ENCODE data around the gene BCAS4. TPM values are rescaled to one million over a fixed set of nuclear protein-coding genes. Genes with fewer than 3 reads are reported as not detected.
"Not testable (repeated sequence)": the region's sequence is repeated elsewhere in the genome, so short reads cannot be mapped to it uniquely, and the experiment has no call there.

The BCAS4 gene
- total RNA-seq, 2 experiments from 2014 or later, result 7.4 to 10.6 TPM

GRCh38 chr20:50777373-50777772 is 17.5 kb upstream of the BCAS4 start:
- ChIA-PET CTCF (interaction anchor here (0.6 to 1.4 kb wide), 3 partner anchors 16 to 133 kb away, joined by 3 to 5 read pairs (median 3); partner anchors contain the start of gene BCAS4), POLR2A (no interaction called here)
- peaks cover 10% of the 10 kb centered on the region for H3K27me3 Mint-ChIP-seq
- H3K9me3 Mint-ChIP-seq, result no peaks in the 10 kb centered on the region
- no peak for DNase-seq
- no peak overlapping the region for H3K4me3 Mint-ChIP-seq
- no peaks in the 10 kb centered on the region for H3K36me3 Mint-ChIP-seq (ENCODE audit: low read depth)
- H3K27ac Mint-ChIP-seq, result no peak overlapping the region
- no peaks in the 10 kb centered on the region for H3K4me1 Mint-ChIP-seq

- H3K4me1 Mint-ChIP-seq; DNase-seq; POLR2A ChIA-PET; H3K36me3 Mint-ChIP-seq (ENCODE audit: low read depth); H3K27me3 Mint-ChIP-seq; H3K4me3 Mint-ChIP-seq; H3K9me3 Mint-ChIP-seq; H3K27ac Mint-ChIP-seq: not testable (repeated sequence)
- CTCF ChIA-PET, result interaction anchor here (0.6 to 1.6 kb wide), 3 partner anchors 16 to 1295 kb away, joined by 3 to 6 read pairs (median 4); partner anchors contain the start of gene BCAS4
Measured at GRCh38 chr20:50778994-50779393, 15.9 kb upstream of the BCAS4 start.

- H3K4me3 Mint-ChIP-seq, result no peak overlapping the region
- H3K27ac Mint-ChIP-seq, result no peak overlapping the region
- H3K9me3 Mint-ChIP-seq, result no peaks in the 10 kb centered on the region
- CTCF ChIA-PET, result interaction anchor here (6.0 kb wide), 1 partner anchor 11 kb away, joined by 40 read pairs; the partner anchor contains the start of gene BCAS4
- H3K4me1 Mint-ChIP-seq, result no peaks in the 10 kb centered on the region
- POLR2A ChIA-PET, result no interaction called here
- no peaks in the 10 kb centered on the region for H3K36me3 Mint-ChIP-seq (ENCODE audit: low read depth)
- H3K27me3 Mint-ChIP-seq, result peaks cover 8% of the 10 kb centered on the region
- no peak for DNase-seq
Measured at GRCh38 chr20:50783390-50783789, 11.5 kb upstream of the BCAS4 start.

DNA sequence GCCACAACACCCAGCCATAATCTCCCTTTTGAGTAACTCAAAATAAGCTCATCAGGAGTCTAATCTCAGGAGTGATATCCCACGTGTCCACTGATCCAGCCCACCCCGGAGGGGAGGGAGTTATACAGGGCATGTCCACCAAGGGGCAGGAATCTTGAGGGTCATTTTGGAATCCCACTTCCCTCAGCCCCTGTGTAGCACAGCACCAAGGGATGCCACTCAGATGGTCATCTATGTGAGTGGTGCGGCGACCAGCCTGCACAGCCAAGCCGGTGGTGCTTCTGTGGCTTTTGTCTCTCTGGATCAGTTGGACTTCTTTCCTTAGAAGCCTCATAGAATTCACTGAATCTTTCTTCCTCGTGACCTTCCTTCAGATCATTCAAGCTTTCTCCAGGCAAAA is 11.0 kb upstream of the BCAS4 start:
- Mint-ChIP-seq H3K9me3 (no peaks in the 10 kb centered on the region), H3K27me3 (peaks cover 8% of the 10 kb centered on the region), H3K36me3 (ENCODE audit: low read depth) (no peaks in the 10 kb centered on the region), H3K27ac (no peak overlapping the region), H3K4me3 (no peak overlapping the region), H3K4me1 (no peaks in the 10 kb centered on the region)
- POLR2A ChIA-PET, result no interaction called here
- no peak for DNase-seq
- CTCF ChIA-PET, result interaction anchor here (1.2 to 6.0 kb wide), 2 partner anchors 10 to 145 kb away, joined by 4 to 40 read pairs; partner anchors contain the start of gene BCAS4

- peaks cover 5% of the 10 kb centered on the region for H3K27me3 Mint-ChIP-seq
- ChIA-PET POLR2A (no interaction called here), CTCF (interaction anchor here (1.2 to 6.0 kb wide), 2 partner anchors 10 to 144 kb away, joined by 4 to 40 read pairs; partner anchors contain the start of gene BCAS4)
- no peak overlapping the region for H3K27ac Mint-ChIP-seq
- DNase-seq, result no peak
- no peaks in the 10 kb centered on the region for H3K36me3 Mint-ChIP-seq (ENCODE audit: low read depth)
- H3K4me1 Mint-ChIP-seq, result no peaks in the 10 kb centered on the region
- H3K9me3 Mint-ChIP-seq, result no peaks in the 10 kb centered on the region
- H3K4me3 Mint-ChIP-seq, result no peak overlapping the region
Measured at GRCh38 chr20:50784464-50784863, 10.4 kb upstream of the BCAS4 start.

DNA sequence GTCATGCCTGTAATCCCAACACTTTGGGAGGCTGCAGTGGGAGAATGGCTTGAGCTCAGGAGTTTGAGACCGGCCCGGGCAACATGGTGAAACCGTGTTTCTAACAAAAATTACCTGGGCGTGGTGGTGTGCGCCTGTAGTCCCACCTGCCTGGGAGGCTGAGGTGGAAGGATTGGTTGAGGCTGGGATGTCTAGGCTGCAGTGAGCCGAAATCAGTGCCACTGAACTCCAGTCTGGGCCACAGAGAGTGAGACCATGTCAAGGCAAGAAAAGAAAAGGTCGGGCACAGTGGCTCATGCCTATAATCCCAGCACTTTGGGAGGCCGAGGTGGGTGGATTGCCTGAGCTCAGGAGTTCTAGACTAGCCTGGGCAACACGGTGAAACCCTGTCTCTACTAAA is 8.2 kb upstream of the BCAS4 start:
- Mint-ChIP-seq H3K4me3 (no peak overlapping the region), H3K9me3 (no peaks in the 10 kb centered on the region), H3K4me1 (peaks cover 11% of the 10 kb centered on the region), H3K36me3 (ENCODE audit: low read depth) (no peaks in the 10 kb centered on the region), H3K27ac (no peak overlapping the region), H3K27me3 (peaks cover 2% of the 10 kb centered on the region)
- ChIA-PET POLR2A (no interaction called here), CTCF (interaction anchor here (0.9 to 6.0 kb wide), 3 partner anchors 8 to 143 kb away, joined by 3 to 40 read pairs (median 4); partner anchors contain the start of gene BCAS4)
- no peak for DNase-seq

DNA sequence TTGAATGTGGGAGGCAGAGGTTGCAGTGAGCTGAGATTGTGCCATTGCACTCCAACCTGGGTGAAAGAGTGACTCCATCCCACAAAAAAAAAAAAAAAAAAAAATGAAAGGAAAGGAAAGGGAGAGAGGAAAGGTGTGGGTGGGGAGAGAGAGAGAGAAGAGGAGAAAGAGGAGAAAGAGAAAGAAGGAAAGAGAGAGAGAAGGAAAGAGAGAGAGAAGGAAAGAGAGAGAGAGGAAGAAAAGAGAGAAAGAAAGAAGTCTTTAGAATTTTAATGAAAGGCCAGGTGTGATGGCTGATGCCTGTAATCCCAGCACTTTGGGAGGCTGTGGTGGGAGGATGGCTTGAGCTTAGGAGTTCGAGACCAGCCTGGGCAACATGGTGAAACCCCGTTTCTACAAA is 7.7 kb upstream of the BCAS4 start:
- Mint-ChIP-seq H3K4me3 (no peak overlapping the region), H3K36me3 (ENCODE audit: low read depth) (no peaks in the 10 kb centered on the region), H3K9me3 (no peaks in the 10 kb centered on the region), H3K27me3 (peaks cover 2% of the 10 kb centered on the region), H3K4me1 (peaks cover 11% of the 10 kb centered on the region), H3K27ac (no peak overlapping the region)
- DNase-seq, result no peak
- ChIA-PET POLR2A (no interaction called here), CTCF (interaction anchor here (0.9 to 1.1 kb wide), 2 partner anchors 38 to 143 kb away, joined by 3 to 4 read pairs; no protein-coding TSS in a partner anchor)

- peaks cover 2% of the 10 kb centered on the region for H3K27me3 Mint-ChIP-seq
- POLR2A ChIA-PET, result no interaction called here
- CTCF ChIA-PET, result interaction anchor here (0.6 to 3.9 kb wide), 6 partner anchors 11 to 538 kb away, joined by 3 to 26 read pairs (median 3); partner anchors contain the start of gene ADNP
- peaks cover 11% of the 10 kb centered on the region for H3K4me1 Mint-ChIP-seq
- H3K9me3 Mint-ChIP-seq, result no peaks in the 10 kb centered on the region
- H3K36me3 Mint-ChIP-seq (ENCODE audit: low read depth), result no peaks in the 10 kb centered on the region
- no peak overlapping the region for H3K27ac Mint-ChIP-seq
- H3K4me3 Mint-ChIP-seq, result no peak overlapping the region
- DNase-seq, result no peak
Measured at GRCh38 chr20:50788045-50788991, 6.5 kb upstream of the BCAS4 start.

DNA sequence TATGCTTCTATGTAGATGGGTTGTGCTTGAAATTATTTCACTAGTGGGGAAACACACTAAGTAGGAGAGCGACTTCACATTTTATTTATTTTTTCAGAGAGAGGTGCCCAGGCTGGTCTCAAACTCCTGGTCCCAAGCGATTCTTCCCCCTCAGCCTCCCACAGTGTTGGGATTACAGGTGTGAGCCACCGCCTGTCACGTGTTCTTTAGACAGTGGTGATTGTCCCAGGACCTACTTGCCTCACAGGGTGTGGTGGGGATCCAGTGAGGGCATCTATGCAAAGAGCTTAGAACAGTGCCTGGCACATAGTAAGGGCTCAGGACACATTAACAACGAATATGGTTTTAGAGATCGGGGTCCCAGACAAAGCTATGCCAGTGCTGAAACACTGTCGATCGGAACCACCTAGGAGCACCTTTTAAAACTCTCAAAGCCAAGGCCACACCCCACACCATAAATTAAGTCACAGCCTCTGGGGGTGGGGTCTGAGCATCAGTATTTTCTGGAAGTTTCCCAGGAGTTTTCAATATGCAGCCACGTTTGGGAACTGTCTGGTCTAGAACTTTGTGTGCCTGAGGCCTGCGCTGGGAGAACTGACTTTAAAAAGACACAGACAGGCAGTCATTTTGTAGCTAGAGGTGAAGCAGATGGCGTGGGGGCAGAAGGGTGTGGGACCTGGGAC is 4.8 kb upstream of the BCAS4 start:
- Mint-ChIP-seq H3K27me3 (peaks cover 2% of the 10 kb centered on the region), H3K4me1 (peaks cover 18% of the 10 kb centered on the region), H3K27ac (peak overlapping the region; percentile 88), H3K36me3 (ENCODE audit: low read depth) (no peaks in the 10 kb centered on the region), H3K4me3 (no peak overlapping the region), H3K9me3 (no peaks in the 10 kb centered on the region)
- POLR2A ChIA-PET, result interaction anchor here (1.0 kb wide), 1 partner anchor 168 kb away, joined by 5 read pairs; the partner anchor contains the start of genes DPM1 and MOCS3
- DNase-seq, result no peak
- CTCF ChIA-PET, result interaction anchor here (0.5 to 3.9 kb wide), 19 partner anchors 9 to 1072 kb away, joined by 3 to 26 read pairs (median 4); partner anchors contain the start of genes ADNP, DPM1 and MOCS3

GRCh38 chr20:50790651-50791277 is 4.1 kb upstream of the BCAS4 start:
- Mint-ChIP-seq H3K27me3 (peaks cover 2% of the 10 kb centered on the region), H3K36me3 (ENCODE audit: low read depth) (no peaks in the 10 kb centered on the region), H3K9me3 (no peaks in the 10 kb centered on the region), H3K27ac (peak overlapping the region; percentile 88), H3K4me3 (no peak overlapping the region), H3K4me1 (peaks cover 22% of the 10 kb centered on the region)
- ChIA-PET POLR2A (interaction anchor here (0.5 to 1.0 kb wide), 2 partner anchors 110 to 168 kb away, joined by 3 to 5 read pairs; partner anchors contain the start of genes DPM1 and MOCS3), CTCF (interaction anchor here (0.5 to 3.9 kb wide), 21 partner anchors 10 to 1072 kb away, joined by 3 to 26 read pairs (median 4); partner anchors contain the start of genes ADNP, DPM1 and MOCS3)
- DNase-seq, result peak; percentile 83

- no peaks in the 10 kb centered on the region for H3K27me3 Mint-ChIP-seq
- no peaks in the 10 kb centered on the region for H3K36me3 Mint-ChIP-seq (ENCODE audit: low read depth)
- peaks cover 27% of the 10 kb centered on the region for H3K4me1 Mint-ChIP-seq
- H3K4me3 Mint-ChIP-seq, result no peak overlapping the region
- POLR2A ChIA-PET, result interaction anchor here (0.6 kb wide), 1 partner anchor 55 kb away, joined by 3 read pairs; no protein-coding TSS in a partner anchor
- no peak overlapping the region for H3K27ac Mint-ChIP-seq
- no peaks in the 10 kb centered on the region for H3K9me3 Mint-ChIP-seq
- CTCF ChIA-PET, result interaction anchor here (0.6 to 3.1 kb wide), 25 partner anchors 9 to 1820 kb away, joined by 3 to 40 read pairs (median 4); partner anchors contain the start of genes ADNP, DPM1 and MOCS3
- no peak for DNase-seq
Measured at GRCh38 chr20:50792708-50793574, 1.9 kb upstream of the BCAS4 start.

All from activated CD4-positive, alpha-beta T cell treated with anti-CD3 and anti-CD28 coated beads, Interleukin-2, amount 10 ng/mL, durations not matched to agents 7 days and 5 days (primary cell).